Small intestine (tissue), 16 donors: ENCODE results near the gene CABLES2. TPM values are rescaled to one million over a fixed set of nuclear protein-coding genes. Genes with fewer than 3 reads are reported as not detected.
A peak's percentile ranks its signal among the peaks of the same experiment; 100 is the strongest.

ENCODE experiments used
- DNase-seq, 2 donors: peaks; one replicate each; pipeline versions ENCODE4 v3.0.0 to v3.0.0-alpha.2; 2013
- FAIRE-seq: peaks from 2 replicates; lab custom pipeline; 2012; peaks lifted over from hg19 to GRCh38; lab: Jason Lieb, UNC
- H3K27ac ChIP-seq, 3 donors: one replicate each; pipeline ENCODE4 v1.5.1; 2013; ENCODE audit warnings: low read length in 2 of 3, mild to moderate bottlenecking in 2 of 3, control low read depth in 1 of 3, inconsistent platforms in 1 of 3, low read depth in 1 of 3, moderate library complexity in 1 of 3
- H3K27me3 ChIP-seq, 3 donors: one replicate each; pipeline ENCODE4 v1.6.1; 2013; ENCODE audit warnings: low read length in 3 of 3, inconsistent platforms in 1 of 3; ENCODE audit not compliant: control insufficient read depth in 3 of 3, insufficient read depth in 3 of 3
- H3K36me3 ChIP-seq, 3 donors: one replicate each; pipeline ENCODE4 v1.6.1; 2013; ENCODE audit warnings: low read length in 3 of 3, inconsistent platforms in 1 of 3, low read depth in 1 of 3, mild to moderate bottlenecking in 1 of 3, moderate library complexity in 1 of 3; ENCODE audit not compliant: control insufficient read depth in 3 of 3, insufficient read depth in 2 of 3
- H3K4me1 ChIP-seq, 3 donors: one replicate each; pipeline ENCODE4 v1.6.1; 2013; ENCODE audit warnings: low read length in 2 of 3, inconsistent platforms in 1 of 3, low read depth in 1 of 3, mild to moderate bottlenecking in 1 of 3, moderate library complexity in 1 of 3; ENCODE audit not compliant: control insufficient read depth in 3 of 3, insufficient read depth in 2 of 3
- H3K4me3 ChIP-seq, 3 donors: one replicate each; pipeline ENCODE4 v1.5.1; 2013; ENCODE audit warnings: low read length in 3 of 3, control low read depth in 1 of 3, inconsistent platforms in 1 of 3, low read depth in 1 of 3, mild to moderate bottlenecking in 1 of 3, moderate library complexity in 1 of 3
- H3K9me3 ChIP-seq, 2 donors: one replicate each; pipeline ENCODE4 v1.6.1; 2013; ENCODE audit warnings: low read depth in 1 of 2, low read length in 1 of 2; ENCODE audit not compliant: control insufficient read depth in 2 of 2, insufficient read depth in 1 of 2
- WGBS, 3 donors: extraction: QIAGEN DNeasy Blood & Tissue Kit; methylation state at CpG; one replicate each; pipeline ENCODE4 v1.1.7; 2013; 5-methylcytosine and 5-hydroxymethylcytosine counted together
- long read RNA-seq, 10 donors: transcript quantifications; one replicate each; lab custom pipeline, GENCODE V29; 2026
- polyA plus RNA-seq, 4 donors: library from polyadenylated mRNA; stranded (reverse) in 3 of 4; unstranded in 1 of 4; fragments of 200-250 nt in 3 of 4; fragments of 120-200 nt in 1 of 4; gene quantifications; one replicate each; pipeline versions ENCODE4 v1.2.1 to v1.2.3, GENCODE V29; 2013
- donor health status: healthy with polysubstance abuse.
- donor health status: control.
- donor health status: control.
- donor health status: Bipolar disorder and iron deficiency.
- donor health status: healthy.

CABLES2 gene, protein sequence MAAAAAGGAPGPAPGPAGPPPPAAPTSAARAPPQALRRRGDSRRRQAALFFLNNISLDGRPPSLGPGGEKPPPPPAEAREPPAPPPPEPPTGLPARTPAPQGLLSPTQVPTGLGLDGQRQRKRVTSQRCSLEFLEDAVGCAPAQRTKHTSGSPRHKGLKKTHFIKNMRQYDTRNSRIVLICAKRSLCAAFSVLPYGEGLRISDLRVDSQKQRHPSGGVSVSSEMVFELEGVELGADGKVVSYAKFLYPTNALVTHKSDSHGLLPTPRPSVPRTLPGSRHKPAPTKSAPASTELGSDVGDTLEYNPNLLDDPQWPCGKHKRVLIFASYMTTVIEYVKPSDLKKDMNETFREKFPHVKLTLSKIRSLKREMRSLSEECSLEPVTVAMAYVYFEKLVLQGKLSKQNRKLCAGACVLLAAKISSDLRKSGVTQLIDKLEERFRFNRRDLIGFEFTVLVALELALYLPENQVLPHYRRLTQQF
- 1 to 10 TPM; 1.3 to 7.9 (median 3.5) TPM for polyA plus RNA-seq
- long read RNA-seq, donor 1, partial matches to known transcripts, result 0 of 2 reads
- long read RNA-seq, donor 1, other reads (novel, unspliced or antisense), result 0 of 2 reads
- long read RNA-seq, donor 2, result 0 reads
- long read RNA-seq, donor 3, result 0 reads
- long read RNA-seq, donor 4, result 0 reads
- long read RNA-seq, donor 5, result 0 reads
- long read RNA-seq, donor 6, partial matches to known transcripts, result 0 of 1 reads
- long read RNA-seq, donor 6, other reads (novel, unspliced or antisense), result 0 of 1 reads
- long read RNA-seq, donor 7, result 0 reads
- long read RNA-seq, donor 8, result 0 reads
- long read RNA-seq, donor 9, result 0 reads
- long read RNA-seq, donor 10, partial matches to known transcripts, result 0 of 3 reads
- long read RNA-seq, donor 10, other reads (novel, unspliced or antisense), result 0 of 3 reads

DNA sequence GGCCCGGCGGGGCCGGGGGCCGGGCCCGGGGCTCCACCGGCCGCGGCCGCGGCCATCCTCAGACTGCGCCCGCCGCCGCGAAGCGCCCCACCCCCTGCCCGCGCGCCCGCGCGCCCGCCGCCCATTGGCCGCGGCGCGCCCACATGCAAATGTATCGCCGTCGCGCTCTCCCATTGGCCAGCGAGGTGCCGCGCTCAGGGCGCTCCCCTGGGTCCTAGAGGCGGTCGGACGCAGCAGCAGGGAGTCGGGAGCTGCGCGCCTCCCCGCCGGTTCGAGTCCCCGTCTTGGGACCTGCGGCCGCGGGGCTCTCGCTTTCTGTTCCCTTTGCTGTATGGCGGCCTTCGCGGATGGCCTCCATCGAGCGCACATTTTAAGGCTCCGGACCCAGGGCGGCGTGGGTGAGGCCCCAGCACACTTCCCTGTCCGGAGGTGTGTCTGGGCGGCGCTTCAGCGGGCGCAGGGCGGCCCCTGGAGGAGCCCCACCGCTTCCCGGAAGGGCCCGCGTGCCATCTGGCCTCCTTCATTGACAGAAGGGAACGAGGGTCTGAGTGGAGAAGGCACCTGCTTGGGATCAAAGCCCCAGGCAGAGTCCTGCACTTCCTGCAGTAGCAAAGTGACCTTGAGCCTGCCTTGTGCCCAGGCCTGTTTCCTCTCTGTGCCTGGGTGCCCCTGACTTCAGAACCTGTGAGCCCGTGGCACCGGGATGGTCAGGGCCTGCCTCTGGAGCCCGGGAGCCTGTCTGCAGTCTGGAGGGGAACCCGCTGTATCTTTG lies at the start of gene CABLES2:
Gene CABLES2 (minus strand): TSS at position 65 of the 772 bp plus-strand sequence. CDS start 9 bp downstream, at position 56.
- Histone ChIP-seq H3K36me3 (peaks cover 0 to 49% (median 0%) of the 10 kb centered on the region in 3 donors), H3K4me3 (peak within 1 kb of the TSS; percentile 70 to 93 (median 74)), H3K27me3 (no peaks in the 10 kb centered on the region), H3K9me3 (no peaks in the 10 kb centered on the region), H3K27ac (peak within 1 kb of the TSS; percentile 49 to 76 (median 74)), H3K4me1 (peaks cover 0 to 65% (median 5%) of the 10 kb centered on the region in 3 donors)
- DNase-seq (peak; percentile 94 to 97), FAIRE-seq (no peak)
- 3 to 5% (median 4%) methylated on average over 40 to 73 of the region's 73 CpGs for WGBS, 3 donors

DNA sequence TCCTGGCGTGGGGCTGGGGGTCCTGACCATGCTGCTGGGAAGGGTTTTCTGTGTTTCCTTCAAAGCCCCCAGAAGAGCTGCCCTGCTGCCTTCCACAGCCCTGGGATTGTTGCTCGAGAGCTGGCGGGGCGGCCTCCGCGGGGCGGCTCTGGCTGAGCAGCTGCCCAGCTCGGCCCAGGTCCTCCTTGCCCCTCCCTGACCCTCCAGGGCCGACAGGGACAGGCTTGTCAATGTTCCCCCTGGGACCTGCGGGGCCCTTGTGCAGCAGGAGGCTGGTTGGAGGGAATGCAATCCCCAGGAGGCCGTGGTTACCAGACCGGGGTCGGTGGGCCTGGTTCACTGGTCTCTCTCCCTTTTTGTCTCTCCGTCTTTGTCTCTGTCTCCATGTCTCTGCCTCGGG lies 48.8 kb upstream of the CABLES2 start:
- no peak for DNase-seq
- Histone ChIP-seq H3K27me3 (no peaks in the 10 kb centered on the region), H3K36me3 (peaks cover 0 to 3% (median 0%) of the 10 kb centered on the region in 3 donors), H3K27ac (no peak overlapping the region), H3K9me3 (no peaks in the 10 kb centered on the region), H3K4me3 (no peak overlapping the region), H3K4me1 (peaks cover 2 to 56% (median 5%) of the 10 kb centered on the region in 3 donors)
- 84 to 86% (median 85%) methylated on average over 13 to 15 of the region's 15 CpGs for WGBS, 3 donors
- FAIRE-seq, result no peak

DNA sequence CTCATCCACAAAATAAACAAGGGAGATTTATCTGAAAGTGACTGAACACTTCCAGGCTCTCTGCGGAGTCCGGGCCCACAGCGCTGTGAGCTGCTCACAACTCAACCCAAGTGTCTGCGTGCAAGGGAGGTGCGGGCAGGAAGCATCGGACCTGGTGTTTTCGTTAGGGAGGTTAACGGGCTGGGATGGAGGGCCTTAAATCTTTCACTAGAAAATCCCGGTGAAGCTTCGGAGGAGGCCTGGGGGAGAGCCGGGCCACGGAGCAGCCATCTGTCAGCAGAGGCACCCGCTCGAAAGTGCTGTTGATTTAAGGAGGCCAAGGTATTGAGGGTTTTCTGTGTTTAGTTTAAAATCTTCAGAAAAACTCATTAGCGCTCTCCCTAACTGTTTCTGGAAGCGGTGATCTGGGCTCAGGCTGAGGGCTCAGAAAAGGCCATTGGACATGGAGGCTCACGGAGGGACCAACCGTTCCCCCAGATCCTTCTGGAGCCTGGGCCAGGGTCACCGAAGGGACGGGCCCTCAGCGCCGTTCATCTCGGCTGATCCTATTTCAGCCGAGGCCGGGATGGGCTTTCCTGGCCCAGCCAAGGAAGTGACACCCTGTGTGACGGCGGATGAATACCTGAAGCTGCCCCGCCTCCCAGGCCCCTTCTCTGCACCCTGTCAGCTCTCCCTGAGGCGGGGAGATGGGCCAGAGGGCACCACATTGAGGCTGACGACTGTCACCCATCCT lies 48.0 kb upstream of the CABLES2 start:
- Histone ChIP-seq H3K27ac (no peak overlapping the region), H3K9me3 (no peaks in the 10 kb centered on the region), H3K36me3 (no peaks in the 10 kb centered on the region), H3K27me3 (no peaks in the 10 kb centered on the region), H3K4me3 (no peak overlapping the region), H3K4me1 (peaks cover 0 to 57% (median 9%) of the 10 kb centered on the region in 3 donors)
- FAIRE-seq (no peak), DNase-seq (no peak)
- WGBS, 3 donors, result 64 to 82% (median 70%) methylated on average over 30 of the region's 30 CpGs

DNA sequence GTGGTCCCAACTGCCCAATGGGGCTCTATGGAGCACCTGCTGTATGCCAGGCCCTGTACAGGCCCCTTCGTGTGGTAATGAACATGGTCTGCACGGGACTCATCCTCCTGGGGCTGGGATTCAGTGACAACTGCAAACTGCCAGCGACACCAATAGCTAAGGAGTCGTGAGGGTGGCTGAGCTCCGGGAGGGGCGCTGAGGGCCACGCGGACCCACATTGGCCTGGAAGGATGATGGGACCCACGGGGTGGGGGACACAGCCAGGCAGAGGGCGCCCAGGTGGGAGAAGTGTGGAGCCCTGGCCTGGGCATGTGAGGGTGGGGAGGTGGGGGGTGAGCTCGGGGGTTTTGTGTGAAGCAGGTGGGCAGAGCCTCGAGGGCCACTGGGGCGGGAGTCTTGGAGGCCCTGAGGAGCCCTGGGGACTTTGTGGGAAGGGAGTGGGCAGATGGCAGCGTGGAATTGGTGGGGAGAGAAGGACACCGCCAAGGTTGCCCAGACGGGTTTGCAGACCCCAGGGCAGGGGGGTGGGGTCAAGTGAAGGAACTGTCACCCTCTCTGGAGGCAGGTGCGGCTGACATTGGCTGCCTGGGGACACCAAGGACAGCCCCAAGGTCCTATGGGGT lies 46.2 kb upstream of the CABLES2 start:
- DNase-seq, result no peak
- Histone ChIP-seq H3K27me3 (no peaks in the 10 kb centered on the region), H3K4me3 (no peak overlapping the region), H3K27ac (peak overlapping the region in 1 of 3 donors; percentile 50), H3K4me1 (peaks cover 0 to 63% (median 13%) of the 10 kb centered on the region in 3 donors), H3K36me3 (no peaks in the 10 kb centered on the region), H3K9me3 (no peaks in the 10 kb centered on the region)
- no peak for FAIRE-seq
- 65 to 76% (median 70%) methylated on average over 15 to 17 of the region's 17 CpGs for WGBS, 3 donors

DNA sequence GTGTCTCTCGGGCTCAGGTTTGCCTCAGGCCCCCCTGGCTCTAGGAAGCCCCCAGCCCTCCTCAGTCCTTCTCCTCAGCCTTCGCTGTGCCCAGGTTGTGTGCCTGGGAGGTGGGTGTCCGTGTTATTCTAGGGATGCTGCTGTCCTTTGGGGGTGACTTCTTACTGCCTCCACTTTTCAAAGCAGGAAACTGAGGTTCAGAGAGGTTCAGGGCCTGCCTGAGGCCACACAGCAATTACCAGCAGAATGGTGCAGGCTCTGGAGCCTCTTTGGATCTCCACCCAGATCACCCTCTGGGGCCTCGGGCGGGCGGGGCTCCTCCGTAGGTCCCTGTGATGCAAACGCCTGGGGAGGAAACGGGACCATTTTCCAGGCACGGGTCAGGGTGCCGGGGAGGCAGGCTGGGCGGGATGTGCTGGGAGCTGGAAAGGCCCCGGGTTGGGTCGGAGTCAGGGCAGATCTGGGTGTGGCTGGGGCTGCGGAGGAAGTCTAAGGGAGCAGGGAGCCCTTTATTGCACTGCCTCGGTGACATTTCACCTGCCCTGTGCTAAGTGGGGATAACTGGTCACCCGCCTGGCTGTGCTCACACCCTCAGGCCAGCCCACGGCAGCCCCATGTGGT lies 45.5 kb upstream of the CABLES2 start:
- Histone ChIP-seq H3K27me3 (no peaks in the 10 kb centered on the region), H3K27ac (peak overlapping the region in 1 of 3 donors; percentile 50), H3K4me3 (no peak overlapping the region), H3K36me3 (no peaks in the 10 kb centered on the region), H3K4me1 (peaks cover 0 to 60% (median 13%) of the 10 kb centered on the region in 3 donors), H3K9me3 (no peaks in the 10 kb centered on the region)
- DNase-seq, result peak; percentile 80 to 91
- FAIRE-seq, result no peak
- 20 to 57% (median 37%) methylated on average over 17 to 18 of the region's 18 CpGs for WGBS, 3 donors

DNA sequence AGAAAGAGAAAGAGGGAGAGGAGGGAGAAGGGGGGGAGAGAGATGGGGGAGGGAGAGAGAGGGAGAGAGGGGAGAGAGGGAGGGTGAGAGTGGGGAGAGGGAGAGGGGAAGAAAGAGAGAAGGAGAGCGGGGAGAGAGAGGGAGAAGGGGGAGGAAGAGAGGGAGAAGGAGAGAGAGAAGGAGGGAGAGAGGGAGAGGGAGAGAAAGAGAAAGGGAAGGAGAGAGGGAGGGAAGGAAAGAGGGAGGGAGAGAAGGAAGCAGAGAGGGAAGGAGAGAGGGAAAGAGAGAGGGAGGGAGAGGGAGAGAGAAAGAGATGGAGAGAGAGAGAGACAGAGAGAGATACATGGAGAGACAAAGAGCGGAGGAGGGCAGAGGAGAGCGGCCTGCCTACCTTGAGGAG lies 44.9 kb upstream of the CABLES2 start:
- WGBS, 3 donors, result 82 to 96% (median 90%) methylated on average over 3 of the region's 3 CpGs
- H3K4me3 ChIP-seq, result no peak overlapping the region
- no peak overlapping the region for H3K27ac ChIP-seq
- H3K9me3 ChIP-seq, result peaks cover 0 to 4% of the 10 kb centered on the region in 2 donors
- no peaks in the 10 kb centered on the region for H3K36me3 ChIP-seq
- FAIRE-seq (no peak), DNase-seq (no peak)
- peaks cover 0 to 56% (median 13%) of the 10 kb centered on the region in 3 donors for H3K4me1 ChIP-seq
- H3K27me3 ChIP-seq, result no peaks in the 10 kb centered on the region

DNA sequence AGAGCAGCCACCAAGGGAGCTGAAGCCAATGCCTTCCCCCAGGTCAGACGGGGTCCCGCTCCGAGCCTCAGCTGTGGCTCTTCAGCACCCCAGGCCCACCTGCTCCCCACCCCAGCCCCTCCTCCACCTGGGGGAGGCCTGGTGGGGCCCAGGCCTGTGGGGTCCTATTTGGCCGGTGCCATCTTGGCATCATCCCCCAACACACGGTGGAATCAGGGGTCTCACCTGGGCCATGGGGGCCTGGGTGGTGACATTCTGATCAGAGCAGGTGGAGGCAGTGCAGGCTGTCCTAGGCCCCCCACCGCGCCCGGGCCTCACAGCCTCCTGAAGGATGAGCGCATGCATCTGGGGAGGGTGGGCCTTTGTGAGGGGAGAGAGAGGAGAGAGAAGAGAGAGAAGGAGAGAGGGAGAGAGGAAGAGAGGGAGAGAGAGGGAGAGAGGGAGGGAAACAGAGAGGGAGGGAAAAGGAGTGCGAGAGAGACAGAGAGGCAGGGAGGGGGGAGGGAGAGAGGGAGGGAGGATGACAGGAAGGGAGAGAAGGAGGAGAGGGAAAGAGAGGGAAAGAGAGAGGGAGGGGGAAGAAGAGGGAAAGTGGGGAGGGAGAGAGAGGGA lies 44.2 kb upstream of the CABLES2 start:
- Histone ChIP-seq H3K36me3 (no peaks in the 10 kb centered on the region), H3K4me3 (no peak overlapping the region), H3K27me3 (no peaks in the 10 kb centered on the region), H3K4me1 (peaks cover 0 to 63% (median 13%) of the 10 kb centered on the region in 3 donors), H3K9me3 (peaks cover 0 to 4% of the 10 kb centered on the region in 2 donors), H3K27ac (peak overlapping the region in 1 of 3 donors; percentile 90)
- no peak for FAIRE-seq
- no peak for DNase-seq
- 78 to 85% (median 82%) methylated on average over 10 of the region's 10 CpGs for WGBS, 3 donors
